Ishikawa (cell line): ENCODE measurements around the gene RNF157.
A peak's percentile ranks its signal among the peaks of the same experiment; 100 is the strongest.

ENCODE experiments used
- EP300 ChIP-seq: IDR thresholded peaks from 2 replicates; pipeline ENCODE4 v1.6.1; 2012; ENCODE audit warnings: borderline replicate concordance
- RAD21 ChIP-seq: IDR thresholded peaks from 2 replicates; pipeline ENCODE4 v1.6.1; 2012; ENCODE audit warnings: low read depth
- TAF1 ChIP-seq: IDR thresholded peaks from 2 replicates; pipeline ENCODE4 v1.6.1; 2012; ENCODE audit warnings: low read depth, mild to moderate bottlenecking
- TCF12 ChIP-seq: IDR thresholded peaks from 2 replicates; pipeline ENCODE4 v1.6.1; 2012; ENCODE audit warnings: low read depth
- TF ChIP-seq, protein P1 (sequence below): IDR thresholded peaks from 2 replicates; pipeline ENCODE4 v1.6.1; 2012

DNA sequence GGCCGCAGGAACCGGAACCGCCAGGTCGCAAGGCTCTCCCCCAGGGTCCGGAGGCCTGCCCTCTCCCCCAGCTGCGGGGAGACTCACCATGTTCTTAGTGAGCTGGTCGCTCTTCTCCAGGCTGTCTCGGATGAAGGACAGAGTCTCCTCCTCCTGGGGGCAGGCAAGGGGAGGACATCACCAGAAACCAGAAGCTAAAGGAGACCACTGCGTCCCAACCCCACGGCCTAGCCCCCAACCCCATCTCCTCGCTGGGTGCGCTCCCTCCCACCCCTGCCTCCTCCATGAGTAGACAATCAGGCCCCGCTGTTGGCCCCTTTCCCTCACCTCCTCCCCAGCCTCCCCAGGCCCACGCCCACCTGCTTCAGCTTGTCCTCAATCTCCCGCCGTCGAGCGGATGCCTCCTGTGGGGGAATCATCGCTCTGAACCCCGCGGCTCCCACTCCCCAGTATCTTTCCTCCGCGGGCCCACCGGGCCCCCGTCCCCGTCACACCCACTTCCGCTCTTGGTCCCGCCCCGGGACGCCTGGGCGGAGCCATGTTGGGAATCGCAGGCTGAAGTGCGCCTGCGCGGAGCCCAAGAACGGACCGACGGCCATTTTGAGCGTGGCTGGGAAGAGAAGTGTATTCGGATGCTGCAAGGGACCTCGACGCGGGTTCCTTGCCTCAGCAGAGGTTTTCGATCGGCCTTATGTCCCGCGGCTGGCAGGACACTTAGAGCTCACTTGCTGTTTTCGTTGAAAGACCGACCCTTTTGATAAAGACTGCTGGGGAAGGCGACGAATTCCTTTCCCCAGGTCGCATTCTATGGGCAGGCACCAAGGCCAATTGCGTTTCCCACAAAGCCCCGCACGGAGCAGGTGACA, 136.8 kb downstream of the RNF157 start, which contains the start of gene EXOC7:
- TF ChIP-seq TAF1, result peak; percentile 89
- 0 out of 2 replicates have a peak, but pooled peaks have one; percentile 23 for TF ChIP-seq TCF12
- no peak; the same call in 1 of the 2 replicates for TF ChIP-seq EP300
- TF ChIP-seq, protein P1, sequence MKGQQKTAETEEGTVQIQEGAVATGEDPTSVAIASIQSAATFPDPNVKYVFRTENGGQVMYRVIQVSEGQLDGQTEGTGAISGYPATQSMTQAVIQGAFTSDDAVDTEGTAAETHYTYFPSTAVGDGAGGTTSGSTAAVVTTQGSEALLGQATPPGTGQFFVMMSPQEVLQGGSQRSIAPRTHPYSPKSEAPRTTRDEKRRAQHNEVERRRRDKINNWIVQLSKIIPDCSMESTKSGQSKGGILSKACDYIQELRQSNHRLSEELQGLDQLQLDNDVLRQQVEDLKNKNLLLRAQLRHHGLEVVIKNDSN, result no peak
- no peak for TF ChIP-seq RAD21
